HT-29 (cell line): ENCODE data around the gene KRTAP5-8. TPM values are rescaled to one million over a fixed set of nuclear protein-coding genes. Genes with fewer than 3 reads are reported as not detected.
A peak's percentile ranks its signal among the peaks of the same experiment; 100 is the strongest.
"Not testable (repeated sequence)": the region's sequence is repeated elsewhere in the genome, so short reads cannot be mapped to it uniquely, and the experiment has no call there.

Source experiments
- DNase-seq: peaks from one replicate; pipeline ENCODE4 v3.0.0-alpha.2; 2015; ENCODE audit warnings: low spot score
- small RNA-seq: library from RNA; depleted of rRNA; stranded (forward); fragments of <200 nt; gene quantifications from one replicate; pipeline ENCODE3, GENCODE V24; 2014
- total RNA-seq: library from RNA; depleted of rRNA; stranded (reverse); fragments of >200 nt; shearing (Covaris generic); gene quantifications from 2 replicates; pipeline ENCODE4 v1.2.3, GENCODE V29; 2014; rRNA removed

Gene KRTAP5-8
- total RNA-seq, 1 experiment from 2014 or later, result not detected

- DNase-seq, result no peak
Measured at GRCh38 chr11:71574418-71574817, 36.6 kb downstream of the KRTAP5-8 start.

- DNase-seq, result no peak
Measured at GRCh38 chr11:71575723-71576424, 38.0 kb downstream of the KRTAP5-8 start.

GRCh38 chr11:71576688-71577465 lies 39.1 kb downstream of the KRTAP5-8 start:
- not testable (repeated sequence) for DNase-seq

GRCh38 chr11:71577469-71578004 lies 39.7 kb downstream of the KRTAP5-8 start:
- DNase-seq, result no peak

- not testable (repeated sequence) for DNase-seq
Measured at GRCh38 chr11:71579513-71579912, 41.7 kb downstream of the KRTAP5-8 start.

GRCh38 chr11:71580057-71581003 lies 42.5 kb downstream of the KRTAP5-8 start:
- peak; percentile 72 for DNase-seq

- DNase-seq, result no peak
Measured at GRCh38 chr11:71581826-71582225, 44.0 kb downstream of the KRTAP5-8 start.

- no peak for DNase-seq
Measured at GRCh38 chr11:71582309-71582895, 44.6 kb downstream of the KRTAP5-8 start, which contains the start of gene KRTAP5-11. KRTAP5-11 (minus strand) TSS chr11:71582875; CDS start chr11:71582837, 38 bp downstream.

- not testable (repeated sequence) for DNase-seq
Measured at GRCh38 chr11:71582969-71583368, 45.1 kb downstream of the KRTAP5-8 start.

GRCh38 chr11:71585673-71586072 lies 47.8 kb downstream of the KRTAP5-8 start:
- not testable (repeated sequence) for DNase-seq

- DNase-seq, result peak; percentile 13
Measured at GRCh38 chr11:71588314-71588713, 50.5 kb downstream of the KRTAP5-8 start.

Small RNA genes within 50 kb of the gene (small RNA-seq; reads per million reads assigned to genes)
- gene AP000867.1 (not detected), gene KRTAP5-14P (not detected)

Other genes with a start within 250 kb of the KRTAP5-8 start
- gene DHCR7, start 89.6 kb upstream of the KRTAP5-8 start, total RNA-seq, result 369 and 407 TPM in 2 replicates
- gene NADSYN1, start 84.8 kb upstream of the KRTAP5-8 start, total RNA-seq, result 177 and 204 TPM in 2 replicates
- gene KRTAP5-7, start 10.8 kb upstream of the KRTAP5-8 start, total RNA-seq, result not detected in 2 replicates
- not detected in 2 replicates for gene KRTAP5-9, start 10.4 kb downstream of the KRTAP5-8 start, total RNA-seq
- not detected in 2 replicates for gene KRTAP5-10, start 27.5 kb downstream of the KRTAP5-8 start, total RNA-seq
- gene KRTAP5-11, start 44.9 kb downstream of the KRTAP5-8 start, total RNA-seq, result not detected in 2 replicates